ENCODE data around the gene PLCB3.

PLCB3 gene

DNA sequence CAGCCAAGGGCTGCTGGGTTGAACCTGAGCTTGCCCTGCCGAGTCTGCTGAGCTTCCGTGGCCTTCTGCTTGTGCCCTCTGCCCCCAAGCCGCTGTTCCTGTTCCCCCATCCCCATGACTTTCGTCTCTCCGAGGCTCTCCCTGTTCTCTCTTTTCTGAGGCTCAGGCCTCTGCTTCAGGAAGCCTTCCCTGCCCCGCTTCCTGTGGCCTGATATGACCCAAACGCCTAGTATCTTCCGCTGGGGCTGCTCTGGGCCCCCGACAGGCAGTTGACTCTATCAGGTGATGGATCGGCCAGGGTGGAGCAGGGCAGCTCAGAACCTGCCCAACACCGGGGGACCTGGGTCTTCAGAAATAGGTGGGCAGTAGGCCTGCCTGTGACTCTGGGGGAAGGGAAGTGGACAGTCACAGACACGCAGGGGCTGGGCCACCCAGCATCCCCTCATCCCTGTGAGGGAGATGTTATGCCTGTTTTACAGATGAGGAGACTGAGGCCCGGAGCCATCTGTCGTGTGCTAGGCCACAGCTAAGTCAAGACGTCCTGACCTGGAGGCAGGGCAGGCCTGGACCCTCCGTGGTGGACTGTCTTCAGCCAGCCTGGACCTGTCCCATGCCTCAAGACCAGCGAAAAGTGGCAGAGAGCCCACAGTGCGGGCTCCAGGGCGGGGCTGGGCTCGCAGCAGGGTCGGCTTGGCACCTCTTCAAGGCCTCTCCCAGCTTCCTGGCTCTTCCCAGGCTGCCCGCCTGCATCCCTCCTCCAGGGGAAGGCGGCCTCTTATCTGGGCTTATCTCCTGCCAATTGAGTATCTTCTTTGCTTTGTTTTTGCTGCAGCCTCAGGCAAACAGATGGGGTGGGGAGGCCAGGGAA lies 16.9 kb downstream of the PLCB3 start:
- DNase-seq = no peak

DNA sequence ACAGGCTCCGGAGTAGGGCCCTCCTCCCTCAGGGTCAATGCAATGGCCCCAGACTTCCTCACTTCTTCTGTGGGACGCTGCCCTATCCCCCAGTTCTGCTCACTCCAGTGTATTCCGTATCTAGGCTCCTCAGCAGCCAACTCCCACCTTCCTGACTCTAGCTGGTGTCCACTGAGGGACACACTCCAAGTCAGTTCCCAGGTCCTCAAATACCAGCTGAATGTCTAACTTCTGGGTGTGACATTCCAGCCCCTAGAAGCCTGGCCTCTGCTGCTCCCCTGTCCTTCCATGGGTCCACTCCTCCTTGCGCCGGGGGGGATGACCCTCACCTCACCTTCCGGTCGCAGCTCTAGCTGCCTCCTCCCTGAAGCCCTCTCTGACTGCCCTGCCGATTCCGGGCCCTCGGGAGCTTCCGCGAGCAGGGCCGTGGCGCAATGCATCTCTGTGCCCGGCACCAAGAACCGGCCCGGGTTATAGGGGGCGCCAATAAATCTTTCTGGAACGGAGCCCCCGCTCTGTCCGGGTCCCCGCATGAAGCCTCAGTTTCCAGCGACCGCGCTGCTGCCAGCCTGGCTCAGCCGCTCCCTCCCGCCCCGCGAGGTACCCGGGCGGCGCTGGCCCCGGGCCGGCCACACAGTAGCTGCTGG lies 17.7 kb downstream of the PLCB3 start:
- peak; percentile 73 for DNase-seq

DNA sequence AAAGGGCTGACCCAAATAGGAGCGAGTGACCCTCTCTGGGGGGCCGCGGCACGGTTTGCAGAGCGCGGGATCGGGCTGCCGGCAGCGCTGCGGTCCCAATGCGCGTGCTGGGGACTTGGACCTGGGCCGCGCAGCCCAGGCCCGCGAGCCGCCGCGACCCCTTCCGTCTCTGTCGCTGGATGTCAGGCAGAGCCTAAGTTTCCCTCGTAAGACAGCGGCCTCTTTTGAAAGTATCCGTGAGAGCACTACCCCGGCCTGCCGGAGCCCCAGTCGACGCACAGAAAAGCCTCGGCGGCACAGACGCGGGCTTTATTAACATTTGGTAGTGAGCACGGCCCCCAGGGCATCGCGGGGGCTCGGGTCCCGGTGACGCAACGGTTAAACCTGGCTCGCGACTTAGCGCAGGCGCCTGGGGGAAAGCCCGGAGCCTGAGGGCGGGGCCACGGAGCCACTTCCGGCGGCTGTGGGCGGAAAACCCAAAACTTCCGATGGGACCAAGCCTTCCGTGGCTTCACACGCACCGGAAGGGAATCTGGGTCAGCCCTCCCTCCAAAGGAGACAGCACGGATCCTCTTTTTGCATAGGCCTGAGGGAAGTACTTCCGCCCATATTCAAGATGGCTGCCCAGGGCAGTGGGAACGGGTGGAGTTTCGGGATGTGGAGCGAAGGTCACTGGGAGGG lies 18.4 kb downstream of the PLCB3 start:
- DNase-seq = peak; percentile 99

DNA sequence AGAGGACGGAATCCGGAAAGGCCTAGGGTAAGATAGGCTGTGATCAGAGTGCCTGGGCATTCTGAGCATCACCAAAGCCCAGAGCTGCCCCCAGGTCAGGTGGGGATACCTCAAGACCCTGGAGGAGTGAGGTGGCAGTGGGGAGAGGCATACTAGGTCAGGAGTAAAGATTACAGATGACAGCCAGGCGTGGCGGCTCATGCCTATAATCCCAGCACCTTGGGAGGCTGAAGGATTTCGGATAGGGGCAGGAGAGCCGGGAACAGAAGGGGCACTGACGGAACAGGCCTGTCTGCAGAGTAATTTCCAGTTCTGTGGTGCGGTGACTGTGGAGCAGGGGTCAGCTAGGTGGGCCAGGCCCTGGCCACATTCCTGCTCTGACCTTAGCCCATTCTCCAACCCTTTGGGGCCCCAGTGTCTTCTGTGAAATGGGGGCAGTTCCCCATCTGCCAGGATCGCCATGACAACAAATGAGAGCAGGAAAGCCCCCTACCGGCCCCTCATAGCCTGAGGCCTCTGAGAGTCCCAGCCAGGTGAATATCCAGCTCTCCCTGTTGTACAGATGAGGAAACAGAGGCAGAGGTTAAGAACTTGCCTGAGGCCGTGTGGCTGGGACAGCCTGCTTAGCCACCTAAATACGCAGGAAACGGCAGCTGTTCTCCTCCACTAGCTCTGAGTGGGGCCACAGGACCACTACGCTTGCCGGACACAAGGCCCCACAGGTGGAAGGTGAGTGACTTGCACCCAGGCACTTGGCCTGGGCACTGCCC lies 23.9 kb downstream of the PLCB3 start:
- DNase-seq = no peak

DNA sequence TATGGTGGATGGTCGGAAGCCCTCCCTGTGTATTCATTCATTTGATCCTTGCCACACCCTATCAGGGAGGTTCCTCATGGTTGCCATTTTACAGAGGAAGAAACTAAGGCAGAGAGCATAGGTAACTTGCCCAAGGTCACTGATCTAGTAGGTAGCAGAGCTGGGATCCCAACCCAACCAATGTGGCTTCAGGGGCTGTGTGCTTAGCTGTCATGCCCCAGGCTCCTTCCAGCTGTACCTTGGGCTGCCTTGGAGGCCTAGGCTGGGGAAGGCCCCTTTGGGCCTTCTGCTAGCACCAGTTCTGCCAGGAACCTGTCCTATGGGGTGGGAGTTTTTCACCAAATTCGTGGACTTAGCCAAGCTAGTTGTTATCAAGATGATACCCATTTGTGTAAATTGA lies 24.5 kb downstream of the PLCB3 start:
- no peak for DNase-seq

DNA sequence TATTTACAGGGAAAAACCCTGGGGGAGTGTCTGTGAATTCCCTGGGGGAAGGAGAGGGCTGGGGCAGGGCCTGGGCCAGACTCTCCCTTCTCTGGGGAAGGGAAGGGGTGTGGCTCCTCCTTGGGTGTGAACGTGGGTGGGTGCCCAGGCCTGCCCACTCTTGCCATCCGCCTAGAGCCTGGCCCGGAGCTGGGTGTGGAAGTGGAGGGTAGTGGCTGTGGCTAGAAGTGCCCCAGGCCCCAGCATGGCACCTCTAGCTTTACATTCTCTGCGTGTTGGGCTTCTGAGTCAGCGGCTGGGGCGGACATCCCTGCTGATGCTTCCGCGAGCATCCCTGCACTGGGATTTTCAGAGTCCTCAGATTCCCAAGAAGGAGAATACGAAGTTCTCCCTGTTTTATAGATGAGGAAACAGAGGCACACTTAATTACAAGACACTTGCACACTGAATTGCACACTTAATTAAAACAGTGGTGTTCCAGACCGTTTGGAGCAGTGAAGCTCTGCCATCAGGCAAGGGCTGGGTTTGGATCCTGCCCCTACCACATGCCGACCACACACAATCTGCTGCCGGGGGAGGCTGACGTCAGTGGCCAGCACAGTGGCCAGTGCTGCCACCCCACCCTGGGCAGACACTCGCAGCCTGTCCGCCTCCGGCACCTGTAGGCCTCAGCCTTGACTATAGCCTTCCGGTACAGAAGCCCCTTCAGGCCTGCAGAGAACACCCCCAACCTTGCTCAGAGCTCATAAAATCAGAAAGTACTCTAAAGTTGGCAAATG lies 25.5 kb downstream of the PLCB3 start:
- no peak for DNase-seq

DNA sequence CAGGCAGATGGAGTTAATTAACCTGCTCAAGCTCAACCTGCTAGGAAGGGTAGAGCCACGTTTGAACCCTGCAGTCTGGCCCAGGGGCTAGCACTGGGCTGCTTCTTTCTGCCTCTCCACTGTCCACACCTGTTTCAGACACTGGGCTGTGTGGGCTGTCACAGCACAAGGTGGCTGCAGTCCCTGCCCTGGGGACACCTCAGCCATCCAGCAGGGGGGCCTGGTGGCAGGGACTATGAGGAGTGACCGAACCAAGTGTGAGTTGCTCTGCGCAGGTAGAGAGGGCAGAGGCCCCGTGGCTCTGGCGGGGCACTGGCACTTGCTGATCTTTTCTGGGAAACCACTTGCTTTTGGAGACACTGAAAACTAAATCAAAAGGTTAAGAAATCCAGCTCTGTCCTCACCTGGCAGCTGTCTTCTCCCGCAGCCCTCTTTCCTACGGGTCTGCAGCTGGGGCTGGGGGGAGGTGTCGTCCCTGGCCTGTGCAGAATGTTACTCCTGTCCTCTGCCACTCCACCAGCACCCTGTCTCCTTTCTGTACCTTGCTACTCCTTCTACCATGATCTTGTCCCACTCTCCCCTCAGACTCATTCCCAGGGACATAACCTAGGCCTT lies 27.4 kb downstream of the PLCB3 start:
- DNase-seq = no peak

DNA sequence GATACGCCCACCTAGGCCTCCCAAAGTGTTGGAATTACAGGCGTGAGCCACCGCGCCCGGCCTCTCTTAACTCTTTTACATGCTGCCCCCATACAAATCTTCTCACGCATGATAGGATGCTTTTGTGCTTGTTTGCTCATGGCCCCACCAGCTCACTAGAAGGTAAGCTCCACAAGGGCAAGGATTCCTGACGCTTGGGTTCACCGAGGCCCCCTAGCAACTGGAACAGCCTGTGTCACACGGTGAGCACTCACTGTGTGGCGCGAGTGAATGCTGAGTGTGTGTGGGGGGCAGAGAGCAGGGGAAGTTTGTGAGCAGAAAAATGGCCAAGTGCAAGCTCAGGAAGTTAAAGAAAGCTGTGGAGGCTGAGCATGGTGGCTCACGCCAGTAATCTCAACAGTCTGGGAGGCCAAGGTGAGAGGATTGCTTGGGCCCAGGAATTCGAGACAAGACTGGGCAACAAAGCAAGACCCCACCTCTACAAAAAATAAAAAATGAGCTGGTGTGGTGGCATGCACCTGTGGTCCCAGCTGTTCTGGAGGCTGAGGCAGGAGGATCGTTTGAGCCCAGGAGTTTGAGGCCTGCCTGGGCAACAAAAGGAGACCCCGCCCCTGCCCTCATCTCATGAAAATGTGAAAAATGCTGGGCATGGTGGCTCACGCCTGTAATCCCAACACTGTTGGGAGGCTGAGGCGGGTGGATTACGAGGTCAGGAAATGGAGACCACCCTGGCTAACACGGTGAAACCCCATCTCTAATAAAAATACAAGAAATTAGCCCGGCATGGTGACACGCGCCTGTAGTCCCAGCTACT lies 30.8 kb downstream of the PLCB3 start:
- no peak for DNase-seq

DNA sequence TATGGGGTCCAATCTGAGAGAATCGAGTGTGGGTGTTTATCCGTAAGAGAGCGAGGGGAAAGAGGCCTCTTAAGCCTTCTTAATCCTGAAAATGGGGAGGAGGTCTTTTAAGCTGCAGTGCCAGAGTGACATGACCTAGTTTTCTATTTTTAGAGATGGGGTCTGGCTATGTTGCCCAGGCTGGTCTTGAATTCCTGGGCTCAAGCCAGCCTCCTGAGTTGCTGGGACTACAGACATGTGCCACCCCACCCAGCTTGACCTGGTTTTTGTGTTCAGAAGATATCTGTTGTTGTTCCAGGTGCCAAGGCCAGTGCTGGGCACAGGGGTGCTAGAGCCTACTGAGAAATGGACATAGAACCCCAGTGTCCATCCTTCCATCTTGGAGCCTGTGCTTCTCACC lies 31.8 kb downstream of the PLCB3 start:
- DNase-seq = no peak

DNA sequence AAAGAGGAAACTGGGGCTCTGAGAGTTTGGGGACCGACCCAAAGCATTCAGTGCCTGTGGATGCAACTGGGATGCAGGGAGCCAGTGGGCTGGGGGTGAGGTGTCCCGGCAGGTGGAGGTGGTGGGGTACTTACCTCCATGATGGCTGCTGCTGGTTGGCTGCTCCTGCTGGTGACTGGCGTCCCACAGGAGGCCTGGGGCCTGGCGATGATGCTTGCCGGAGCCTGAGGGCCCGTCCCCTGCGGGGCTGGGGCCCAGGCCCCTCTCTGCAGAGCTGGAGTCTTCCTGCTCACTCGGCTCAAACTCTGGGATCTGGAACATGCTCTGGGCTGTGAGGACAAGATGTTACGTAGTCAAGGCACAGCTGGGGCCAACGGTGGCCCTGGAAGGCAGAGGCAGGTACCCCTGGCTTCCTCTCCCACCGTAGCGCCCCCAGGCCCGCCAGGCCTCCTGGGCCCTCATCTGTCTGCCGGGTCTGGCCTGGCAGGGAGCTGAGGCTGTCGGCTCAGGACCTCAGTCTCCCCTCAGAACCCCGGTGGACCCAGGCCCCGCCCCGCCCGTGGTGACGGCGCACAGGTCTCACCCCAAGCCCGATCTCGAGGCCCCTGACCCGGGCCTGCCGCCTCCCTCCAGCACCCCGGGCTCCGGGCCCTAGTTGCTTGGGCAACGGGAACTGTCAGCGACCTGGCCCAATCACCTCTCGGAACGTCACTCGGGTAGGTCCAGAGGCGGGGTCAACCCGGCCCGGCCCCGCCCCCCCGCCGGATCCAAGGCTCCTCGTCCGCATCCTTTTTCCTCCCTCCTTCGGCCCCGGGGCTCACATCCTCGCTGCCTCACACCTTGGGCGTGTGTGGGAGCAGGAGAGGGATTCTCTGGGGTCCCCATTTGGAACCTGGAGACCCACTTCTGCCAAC lies 33.0 kb downstream of the PLCB3 start, which contains the start of gene BAD:
Gene BAD, minus strand, starts transcription at position 618 of the 914 bp plus-strand sequence. Its CDS starts 297 bp downstream, at position 321.
- DNase-seq = peak; percentile 98

DNA sequence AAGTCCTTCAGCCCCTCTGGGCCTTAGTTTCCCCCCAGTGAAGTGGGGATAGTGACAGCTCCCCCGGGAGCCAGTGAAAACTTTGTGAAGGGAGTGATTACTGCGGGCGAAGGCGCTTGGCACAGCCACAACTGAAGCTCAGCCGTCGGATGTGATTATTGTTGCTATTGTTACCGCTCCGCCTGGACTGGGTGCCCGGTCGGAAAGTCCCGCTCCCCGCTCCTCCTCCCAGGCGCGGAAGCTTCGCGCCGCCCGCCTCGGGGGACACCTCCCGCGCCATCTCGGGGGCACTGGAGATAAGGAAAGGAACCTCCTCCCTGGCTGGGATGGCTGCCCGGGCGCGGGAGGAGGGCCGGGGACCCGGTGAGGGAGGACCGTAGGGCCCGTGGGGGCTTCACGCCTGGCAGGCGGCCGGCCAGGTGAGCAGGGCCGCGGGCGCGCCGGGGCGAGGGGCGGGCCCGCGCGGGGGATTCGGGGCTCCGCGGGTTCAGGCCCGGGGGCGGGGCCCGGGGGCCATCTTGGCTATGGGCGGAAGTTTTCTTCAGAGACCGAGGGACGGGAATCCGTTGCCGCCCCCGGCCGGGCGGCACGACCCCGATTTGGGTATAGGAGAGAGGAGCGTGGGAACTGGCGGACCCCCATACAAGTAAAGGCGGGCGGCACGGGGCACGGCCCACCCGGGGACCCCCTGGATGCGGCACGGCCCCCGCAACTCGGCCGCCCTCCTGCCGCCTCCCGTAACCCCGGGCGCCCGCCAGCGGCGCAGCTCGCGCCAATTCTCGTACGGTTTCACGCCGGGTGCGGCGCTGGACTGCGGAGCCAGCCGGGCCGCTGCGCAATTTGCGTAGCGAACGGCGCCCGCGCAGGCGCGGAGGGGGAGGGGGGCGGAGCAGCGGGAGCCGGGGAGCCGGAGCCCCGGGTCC lies 33.9 kb downstream of the PLCB3 start, which contains the start of gene GPR137:
Gene GPR137, plus strand, starts transcription at position 887 of the 923 bp plus-strand sequence. CDS start 677 bp downstream, outside the sequence.
- peak; percentile 89 for DNase-seq

DNA sequence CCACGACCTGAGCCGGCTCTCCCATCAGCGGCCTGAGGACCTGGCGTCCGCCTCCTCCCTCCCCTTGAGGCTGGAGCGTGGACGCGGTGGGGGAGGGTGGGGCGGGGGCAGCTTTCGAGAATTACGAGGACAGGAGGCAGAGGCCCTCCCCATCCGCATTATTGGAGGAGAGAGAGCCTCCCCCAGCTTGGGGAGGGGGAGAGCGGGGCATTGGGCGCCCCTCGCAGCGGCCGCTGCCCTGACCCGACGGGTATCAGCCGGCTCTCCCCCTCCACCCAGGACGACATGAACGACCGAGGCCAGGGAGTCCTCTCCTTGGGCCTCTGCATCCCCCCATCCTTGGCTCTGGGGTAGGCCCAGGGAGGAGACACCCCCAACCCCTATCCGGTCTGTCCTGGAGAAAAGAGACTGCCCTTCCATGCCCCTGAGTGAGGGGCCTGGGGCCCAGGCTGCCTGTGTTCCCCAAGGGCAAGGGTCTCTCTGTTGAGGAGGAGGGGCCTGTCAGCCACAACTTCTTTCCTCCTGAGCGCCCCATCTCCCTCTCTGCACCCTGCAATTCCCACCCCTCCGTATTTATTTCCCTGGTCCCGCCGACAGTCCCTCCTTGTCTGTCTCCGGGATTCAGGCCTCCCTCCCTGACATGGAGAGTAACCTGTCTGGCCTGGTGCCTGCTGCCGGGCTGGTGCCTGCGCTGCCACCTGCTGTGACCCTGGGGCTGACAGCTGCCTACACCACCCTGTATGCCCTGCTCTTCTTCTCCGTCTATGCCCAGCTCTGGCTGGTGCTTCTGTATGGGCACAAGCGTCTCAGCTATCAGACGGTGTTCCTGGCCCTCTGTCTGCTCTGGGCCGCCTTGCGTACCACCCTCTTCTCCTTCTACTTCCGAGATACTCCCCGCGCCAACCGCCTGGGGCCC lies 34.8 kb downstream of the PLCB3 start:
- DNase-seq = peak; percentile 55

DNA sequence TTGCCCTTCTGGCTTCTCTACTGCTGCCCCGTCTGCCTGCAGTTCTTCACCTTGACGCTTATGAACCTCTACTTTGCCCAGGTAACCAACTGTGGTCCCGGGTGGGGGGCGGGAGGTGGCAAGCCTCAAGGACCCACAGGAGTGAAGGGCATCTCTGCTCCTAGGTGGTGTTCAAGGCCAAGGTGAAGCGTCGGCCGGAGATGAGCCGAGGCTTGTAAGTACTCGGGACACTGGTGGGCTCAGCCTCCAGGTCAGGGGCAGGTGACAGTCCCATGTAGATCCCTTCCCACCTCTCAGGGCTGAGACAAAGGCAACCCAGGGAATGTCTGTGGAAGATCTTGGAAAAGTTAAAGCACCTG lies 35.5 kb downstream of the PLCB3 start:
- DNase-seq = no peak

DNA sequence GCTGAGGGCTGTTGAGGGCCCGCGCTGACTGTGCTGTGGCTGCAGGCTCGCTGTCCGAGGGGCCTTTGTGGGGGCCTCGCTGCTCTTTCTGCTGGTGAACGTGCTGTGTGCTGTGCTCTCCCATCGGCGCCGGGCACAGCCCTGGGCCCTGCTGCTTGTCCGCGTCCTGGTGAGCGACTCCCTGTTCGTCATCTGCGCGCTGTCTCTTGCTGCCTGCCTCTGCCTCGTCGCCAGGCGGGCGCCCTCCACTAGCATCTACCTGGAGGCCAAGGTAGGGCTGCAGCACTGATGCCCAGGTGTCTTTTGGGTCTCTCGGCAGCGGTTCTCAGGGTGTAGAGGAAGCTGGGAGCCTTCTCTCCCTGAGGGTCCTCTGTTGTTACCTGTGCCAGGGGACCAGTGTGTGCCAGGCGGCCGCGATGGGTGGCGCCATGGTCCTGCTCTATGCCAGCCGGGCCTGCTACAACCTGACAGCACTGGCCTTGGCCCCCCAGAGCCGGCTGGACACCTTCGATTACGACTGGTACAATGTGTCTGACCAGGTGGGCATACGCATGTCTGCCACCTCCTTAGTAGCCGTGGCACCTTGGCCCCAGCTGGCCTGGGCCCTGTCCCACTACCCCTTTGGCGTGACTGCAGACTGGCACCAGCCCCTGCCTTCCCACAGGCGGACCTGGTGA lies 36.5 kb downstream of the PLCB3 start:
- no peak for DNase-seq

DNA sequence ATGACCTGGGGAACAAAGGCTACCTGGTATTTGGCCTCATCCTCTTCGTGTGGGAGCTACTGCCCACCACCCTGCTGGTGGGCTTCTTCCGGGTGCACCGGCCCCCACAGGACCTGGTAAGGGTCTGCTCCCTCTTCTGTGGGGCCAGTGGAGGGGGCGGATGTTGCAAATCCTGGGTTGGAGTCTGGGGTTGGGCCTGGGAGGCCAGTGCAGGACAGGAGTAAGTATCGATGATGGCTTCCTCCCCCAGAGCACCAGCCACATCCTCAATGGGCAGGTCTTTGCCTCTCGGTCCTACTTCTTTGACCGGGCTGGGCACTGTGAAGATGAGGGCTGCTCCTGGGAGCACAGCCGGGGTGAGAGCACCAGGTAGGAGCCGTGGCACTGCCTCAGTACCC lies 37.0 kb downstream of the PLCB3 start:
- DNase-seq = no peak

DNA sequence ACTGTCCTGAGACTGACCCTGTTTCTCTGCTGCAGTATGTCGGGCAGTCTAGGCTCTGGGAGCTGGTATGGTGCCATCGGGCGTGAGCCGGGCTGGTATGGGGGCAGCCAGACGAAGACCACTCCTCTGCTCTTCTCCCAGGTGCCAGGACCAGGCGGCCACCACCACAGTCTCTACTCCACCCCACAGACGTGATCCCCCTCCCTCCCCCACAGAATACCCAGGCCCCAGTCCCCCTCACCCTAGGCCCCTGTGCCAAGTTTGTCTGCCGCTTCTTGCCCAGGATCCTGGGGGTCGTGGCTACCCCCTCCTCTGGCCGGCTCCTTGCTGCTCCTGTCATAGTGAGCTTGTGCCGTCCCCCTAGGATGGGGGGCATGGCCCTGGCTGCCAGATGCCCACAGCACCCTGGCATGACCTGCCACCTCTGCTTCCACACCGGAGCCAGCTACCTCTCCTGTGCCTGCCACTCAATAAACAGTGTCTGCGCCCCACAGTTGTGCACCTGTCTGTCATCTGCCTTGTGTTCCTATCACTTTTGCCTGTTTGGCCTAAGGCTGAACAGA lies 37.8 kb downstream of the PLCB3 start:
- no peak for DNase-seq
